GM12878 (cell line): ENCODE measurements around the gene POLN.

Experiments
- ATF7 ChIP-seq: fragments of 450-650 bp; IDR thresholded peaks from 2 replicates; pipeline ENCODE4 v1.6.1; 2016; ENCODE audit warnings: low read depth, mild to moderate bottlenecking
- BRCA1 ChIP-seq: IDR thresholded peaks from 2 replicates; pipeline ENCODE4 v1.6.1; 2011; ENCODE audit warnings: low read depth, low read length, improper control_type of control experiment
- CBX5 ChIP-seq: sonication (generic); IDR thresholded peaks from 2 replicates; pipeline ENCODE4 v1.6.1; 2016; ENCODE audit warnings: low read depth, moderate library complexity, mild to moderate bottlenecking, inconsistent platforms
- CTCF ChIP-seq, 3 experiments: IDR thresholded peaks in 2 of 3; conservative IDR thresholded peaks in 1 of 3; 2 replicates each; pipeline ENCODE4 v1.5.1; 2011; ENCODE audit warnings: low read depth in 3 of 3, low read length in 3 of 3, mild to moderate bottlenecking in 3 of 3, control low read depth in 2 of 3, moderate library complexity in 2 of 3, inconsistent platforms in 1 of 3, mixed read lengths in 1 of 3; ENCODE audit not compliant: control insufficient read depth in 2 of 3, insufficient read depth in 1 of 3; ENCODE audit errors: extremely low read depth in 1 of 3
- EP300 ChIP-seq, 2 experiments: fragments of 150-350 bp in 1 of 2; IDR thresholded peaks; 2 replicates each; pipeline ENCODE4 v1.6.1; 2011 to 2012; ENCODE audit warnings: low read depth in 2 of 2, low read length in 2 of 2, borderline replicate concordance in 1 of 2, improper control_type of control experiment in 1 of 2, inconsistent platforms in 1 of 2; ENCODE audit not compliant: control insufficient read depth in 1 of 2
- NFYB ChIP-seq: IDR thresholded peaks from 2 replicates; pipeline ENCODE4 v1.6.1; 2011; ENCODE audit warnings: low read depth, mild to moderate bottlenecking, low read length, improper control_type of control experiment, moderate library complexity; ENCODE audit not compliant: insufficient read depth
- PKNOX1 ChIP-seq: fragments of 450-650 bp; IDR thresholded peaks from 2 replicates; pipeline ENCODE4 v1.6.1; 2016; ENCODE audit warnings: mild to moderate bottlenecking
- POLR2A ChIP-seq: IDR thresholded peaks from 2 replicates; pipeline ENCODE4 v1.6.1; 2011; ENCODE audit warnings: low read depth, mild to moderate bottlenecking, low read length
- POLR2AphosphoS5 ChIP-seq: IDR thresholded peaks from 2 replicates; pipeline ENCODE4 v1.6.1; 2011; ENCODE audit warnings: mild to moderate bottlenecking, low read length, inconsistent platforms
- SIN3A ChIP-seq: IDR thresholded peaks from 2 replicates; pipeline ENCODE4 v1.6.1; 2012; ENCODE audit warnings: low read depth, low read length, improper control_type of control experiment
- SMC3 ChIP-seq: IDR thresholded peaks from 2 replicates; pipeline ENCODE4 v1.6.1; 2011; ENCODE audit warnings: low read length, improper control_type of control experiment, borderline replicate concordance
- ZBTB11 ChIP-seq: fragments of 450-650 bp; formaldehyde crosslinking; IDR thresholded peaks from 2 replicates; pipeline ENCODE4 v1.5.0; 2022; ENCODE audit warnings: mild to moderate bottlenecking, missing genetic modification characterization
- ZNF24 ChIP-seq: fragments of 450-650 bp; IDR thresholded peaks from 2 replicates; pipeline ENCODE4 v1.6.1; 2017; ENCODE audit warnings: antibody characterized with exemption, mild to moderate bottlenecking
- ZNF384 ChIP-seq: IDR thresholded peaks from 2 replicates; pipeline ENCODE4 v1.6.1; 2012; ENCODE audit warnings: low read depth, mild to moderate bottlenecking, low read length, improper control_type of control experiment, borderline replicate concordance

- TF ChIP-seq POLR2AphosphoS5 (no peak), POLR2A (no peak), ZNF24 (no peak), PKNOX1 (no peak), CBX5 (no peak), BRCA1 (no peak), CTCF (IDR thresholded peaks at IDR 0.05 in 2 of 3, conservative IDR thresholded peaks at IDR 0.05 in 1 of 3; ENCODE audit: control insufficient read depth in 2 of 3, extremely low read depth in 1 of 3, insufficient read depth in 1 of 3, low read depth in 3 of 3, low read length in 3 of 3) (no peak), SMC3 (no peak), ZNF384 (no peak), ZBTB11 (no peak), SIN3A (no peak), ATF7 (no peak), NFYB (no peak), EP300 (IDR thresholded peaks at IDR 0.05; ENCODE audit: borderline replicate concordance in 1 of 2, control insufficient read depth in 1 of 2, low read depth in 2 of 2, low read length in 2 of 2) (no peak)
Observed at GRCh38 chr4:2280531-2281300, 38.8 kb upstream of the POLN start.
